Sigmoid colon (tissue), 7 donors: ENCODE results near the gene CASS4. TPM values are rescaled to one million over a fixed set of nuclear protein-coding genes. Genes with fewer than 3 reads are reported as not detected.

Experiments used
- DNase-seq: peaks from one replicate; pipeline ENCODE4 v3.0.0-alpha.2; 2019
- H3K27ac ChIP-seq, 4 donors: fragments of 200-600 bp; sonication (generic); one replicate each; pipeline ENCODE4 v1.5.1; 2016 to 2019; ENCODE audit warnings: mild to moderate bottlenecking in 1 of 4
- H3K27me3 ChIP-seq, 3 donors: fragments of 200-600 bp; sonication (generic); one replicate each; pipeline ENCODE4 v1.5.1; 2019; ENCODE audit warnings: mild to moderate bottlenecking in 1 of 3
- H3K36me3 ChIP-seq, 4 donors: fragments of 200-600 bp; sonication (generic); one replicate each; pipeline ENCODE4 v1.5.1; 2016 to 2019
- H3K4me1 ChIP-seq, 4 donors: fragments of 200-600 bp; sonication (generic); one replicate each; pipeline ENCODE4 v1.5.1; 2017 to 2019
- H3K4me3 ChIP-seq, 4 donors: fragments of 200-600 bp; sonication (generic); one replicate each; pipeline ENCODE4 v1.5.1; 2017 to 2019; ENCODE audit warnings: mild to moderate bottlenecking in 2 of 4, moderate library complexity in 1 of 4
- H3K9me3 ChIP-seq, 4 donors: fragments of 200-600 bp in 3 of 4; sonication (generic) in 3 of 4; one replicate each; pipeline versions ENCODE4 v1.5.1 to v1.6.1; 2013 to 2019
- CTCF ChIP-seq, 4 experiments: fragments of 450-650 bp in 3 of 4; fragments of 200-600 bp in 1 of 4; IDR thresholded peaks; one replicate each; pipeline ENCODE4 v1.5.1; 2016 to 2019; ENCODE audit warnings: antibody characterized with exemption in 4 of 4, mild to moderate bottlenecking in 3 of 4, moderate library complexity in 2 of 4
- EP300 ChIP-seq, 4 donors: sonication (generic); formaldehyde crosslinking; IDR thresholded peaks; one replicate each; pipeline ENCODE4 v1.6.1; 2017; ENCODE audit warnings: antibody characterized with exemption in 4 of 4
- POLR2A ChIP-seq, 2 donors: fragments of 450-650 bp; IDR thresholded peaks; one replicate each; pipeline ENCODE4 v1.6.1; 2016; ENCODE audit warnings: antibody characterized with exemption in 2 of 2, mild to moderate bottlenecking in 2 of 2, moderate library complexity in 2 of 2
- POLR2AphosphoS5 ChIP-seq, 4 donors: sonication (generic); formaldehyde crosslinking; IDR thresholded peaks; one replicate each; pipeline ENCODE4 v1.6.1; 2017; ENCODE audit warnings: antibody characterized with exemption in 4 of 4
- WGBS, 2 donors: extraction: QIAGEN DNeasy Blood & Tissue Kit; methylation state at CpG; one replicate each; pipeline ENCODE4 v1.1.7; 2013; 5-methylcytosine and 5-hydroxymethylcytosine counted together
- intact Hi-C: fragments of 100-400 bp; cut with DNase I; formaldehyde crosslinking; loops from one replicate; pipeline ENCODE4 v1.15.1; 2023
- polyA plus RNA-seq, 3 donors: library from polyadenylated mRNA; stranded (reverse); fragments of 200-250 nt; gene quantifications; one replicate each; pipeline ENCODE4 v1.2.3, GENCODE V29; 2013
- total RNA-seq, 4 donors: library from RNA; depleted of rRNA; stranded (reverse); fragments of >200 nt; gene quantifications; one replicate each; pipeline ENCODE4 v1.1.0, GENCODE V29; 2016
- donor health status: healthy with polysubstance abuse.
- donor health status: Bipolar disorder and iron deficiency.
- donor health status: healthy.

The CASS4 gene
- total and polyA plus RNA-seq, 7 donors, result 0.46 to 2.9 (median 1.6) TPM

GRCh38 chr20:56422076-56422823, 10.2 kb downstream of the CASS4 start:
- 53 to 63% methylated on average over 9 of the region's 9 CpGs for WGBS, 2 donors
- H3K4me1 ChIP-seq, result no peaks in the 10 kb centered on the region
- H3K4me3 ChIP-seq, result no peak overlapping the region
- H3K9me3 ChIP-seq, result no peaks in the 10 kb centered on the region
- peak overlapping the region in 1 of 4 donors; percentile 11 for H3K27ac ChIP-seq
- H3K27me3 ChIP-seq, result no peaks in the 10 kb centered on the region
- intact Hi-C loops, result no loop called here
- no peak for DNase-seq
- no peaks in the 10 kb centered on the region for H3K36me3 ChIP-seq
- no peak for TF ChIP-seq POLR2A (IDR thresholded peaks at IDR 0.05)
- no peak for TF ChIP-seq CTCF (IDR thresholded peaks at IDR 0.05)
- TF ChIP-seq EP300 (IDR thresholded peaks at IDR 0.05), result no peak
- no peak for TF ChIP-seq POLR2AphosphoS5 (IDR thresholded peaks at IDR 0.05)

- Histone ChIP-seq H3K4me1 (no peaks in the 10 kb centered on the region), H3K27me3 (no peaks in the 10 kb centered on the region), H3K9me3 (no peaks in the 10 kb centered on the region), H3K27ac (peak overlapping the region in 1 of 4 donors; percentile 11), H3K4me3 (no peak overlapping the region), H3K36me3 (no peaks in the 10 kb centered on the region)
- DNase-seq, result no peak
- intact Hi-C loops, result no loop called here
- TF ChIP-seq POLR2A (IDR thresholded peaks at IDR 0.05), result no peak
- no peak for TF ChIP-seq CTCF (IDR thresholded peaks at IDR 0.05)
- no peak for TF ChIP-seq EP300 (IDR thresholded peaks at IDR 0.05)
- TF ChIP-seq POLR2AphosphoS5 (IDR thresholded peaks at IDR 0.05), result no peak
- WGBS, 2 donors, result 73 to 84% methylated on average over 4 of the region's 4 CpGs
These were observed 10.7 kb downstream of the CASS4 start for GRCh38 chr20:56422824-56423189.

- Histone ChIP-seq H3K27me3 (no peaks in the 10 kb centered on the region), H3K4me1 (no peaks in the 10 kb centered on the region), H3K9me3 (no peaks in the 10 kb centered on the region), H3K4me3 (no peak overlapping the region), H3K27ac (no peak overlapping the region), H3K36me3 (no peaks in the 10 kb centered on the region)
- 89 to 97% methylated on average over 1 of the region's 1 CpG for WGBS, 2 donors
- DNase-seq, result no peak
- intact Hi-C loops, result no loop called here
- no peak for TF ChIP-seq EP300 (IDR thresholded peaks at IDR 0.05)
These were observed 11.2 kb downstream of the CASS4 start for GRCh38 chr20:56423211-56423610.

GRCh38 chr20:56423886-56424285, 11.8 kb downstream of the CASS4 start:
- H3K36me3 ChIP-seq, result no peaks in the 10 kb centered on the region
- no peaks in the 10 kb centered on the region for H3K4me1 ChIP-seq
- intact Hi-C loops, result no loop called here
- no peak overlapping the region for H3K4me3 ChIP-seq
- no peak overlapping the region for H3K27ac ChIP-seq
- no peak for DNase-seq
- TF ChIP-seq POLR2AphosphoS5 (IDR thresholded peaks at IDR 0.05) (no peak), POLR2A (IDR thresholded peaks at IDR 0.05) (no peak), CTCF (IDR thresholded peaks at IDR 0.05) (no peak), EP300 (IDR thresholded peaks at IDR 0.05) (no peak)
- no peaks in the 10 kb centered on the region for H3K9me3 ChIP-seq
- 55 to 77% methylated on average over 1 of the region's 1 CpG for WGBS, 2 donors
- H3K27me3 ChIP-seq, result no peaks in the 10 kb centered on the region

- TF ChIP-seq CTCF (IDR thresholded peaks at IDR 0.05) (no peak), EP300 (IDR thresholded peaks at IDR 0.05) (no peak), POLR2AphosphoS5 (IDR thresholded peaks at IDR 0.05) (no peak), POLR2A (IDR thresholded peaks at IDR 0.05) (no peak)
- Histone ChIP-seq H3K27ac (no peak overlapping the region), H3K4me3 (no peak overlapping the region), H3K9me3 (no peaks in the 10 kb centered on the region), H3K27me3 (no peaks in the 10 kb centered on the region), H3K4me1 (peaks cover 0 to 1% (median 0%) of the 10 kb centered on the region in 4 donors), H3K36me3 (no peaks in the 10 kb centered on the region)
- WGBS, 2 donors, result 83 to 84% methylated on average over 1 of the region's 1 CpG
- no peak for DNase-seq
- intact Hi-C loops, result no loop called here
These were observed 12.9 kb downstream of the CASS4 start for GRCh38 chr20:56424931-56425330.
